ENCODE measurements around the gene SIRT3.

- no peak for TF ChIP-seq CTCF (IDR thresholded peaks at IDR 0.05)
- no peak for TF ChIP-seq POLR2A (IDR thresholded peaks at IDR 0.05)
These were observed 26.6 kb downstream of the SIRT3 start for GRCh38 chr11:209275-210121.

Data from body of pancreas (tissue), 4 donors.